ENCODE measurements around the gene RUSC1. TPM values are rescaled to one million over a fixed set of nuclear protein-coding genes. Genes with fewer than 3 reads are reported as not detected.

RUSC1 gene
- total and polyA plus RNA-seq, 2 of the 8 experiments (the other 6 are each of a cell fraction or from before 2014, with no cell fraction given): 54.6 to 90.4 TPM

- no peak for TF ChIP-seq CHD7 (IDR thresholded peaks at IDR 0.05; ENCODE audit: insufficient replicate concordance, low read length)
- no peak for TF ChIP-seq TEAD4 (IDR thresholded peaks at IDR 0.05; ENCODE audit: low read depth, low read length)
- TF ChIP-seq SIX5 (IDR thresholded peaks at IDR 0.05; ENCODE audit: low read depth, low read length): no peak
- no peak for TF ChIP-seq PHF8 (conservative IDR thresholded peaks at IDR 0.05; ENCODE audit: low read depth, low read length)
- TF ChIP-seq CTBP2 (IDR thresholded peaks at IDR 0.05; ENCODE audit: borderline replicate concordance, insufficient read depth, insufficient read length, low read length): no peak
- TF ChIP-seq CTCF (IDR thresholded peaks at IDR 0.05; ENCODE audit: control extremely low read depth in 1 of 3, insufficient read depth in 1 of 3, low read depth in 1 of 3, low read length in 3 of 3): no peak
- TF ChIP-seq BACH1 (IDR thresholded peaks at IDR 0.05; ENCODE audit: low read length): no peak
These were observed 2.6 kb upstream of the RUSC1 start (continued) for GRCh38 chr1:155318082-155318481.
